Osteoblast (primary cell): ENCODE results near the gene PDCD1LG2. TPM values are rescaled to one million over a fixed set of nuclear protein-coding genes. Genes with fewer than 3 reads are reported as not detected.
A peak's percentile ranks its signal among the peaks of the same experiment; 100 is the strongest.

ENCODE experiments used
- DNase-seq: peaks from one replicate; pipeline ENCODE4 v3.0.0; 2011; ENCODE audit warnings: low spot score, mixed read lengths; ENCODE audit not compliant: insufficient read length; ENCODE audit errors: missing footprints
- H2AFZ ChIP-seq: 2 replicates; pipeline ENCODE4 v1.6.0; 2011; ENCODE audit warnings: mild to moderate bottlenecking, low read length
- H3K27ac ChIP-seq: 2 replicates; pipeline ENCODE4 v1.5.1; 2011; ENCODE audit warnings: mild to moderate bottlenecking, low read depth, low read length, moderate library complexity
- H3K27me3 ChIP-seq: 2 replicates; pipeline ENCODE4 v1.6.0; 2012; ENCODE audit warnings: mild to moderate bottlenecking, control low read depth, inconsistent platforms, low read length, moderate library complexity; ENCODE audit not compliant: insufficient read depth
- H3K36me3 ChIP-seq: 2 replicates; pipeline ENCODE4 v1.5.1; 2011; ENCODE audit warnings: mild to moderate bottlenecking, low read length, control low read depth, moderate library complexity; ENCODE audit not compliant: insufficient read depth
- H3K4me1 ChIP-seq: 2 replicates; pipeline ENCODE4 v1.5.1; 2011; ENCODE audit warnings: mild to moderate bottlenecking, low read length, control low read depth, moderate library complexity; ENCODE audit not compliant: insufficient read depth
- H3K4me2 ChIP-seq: 2 replicates; pipeline ENCODE4 v1.6.0; 2011; ENCODE audit warnings: mild to moderate bottlenecking, low read length; ENCODE audit not compliant: insufficient read depth
- H3K4me3 ChIP-seq: fragments of 200-600 bp; sonication (generic); 3 replicates; pipeline ENCODE4 v1.5.1; 2012; ENCODE audit warnings: mild to moderate bottlenecking, low read length, inconsistent platforms; ENCODE audit not compliant: insufficient read depth
- H3K79me2 ChIP-seq: 2 replicates; pipeline ENCODE4 v1.6.0; 2012; ENCODE audit warnings: mild to moderate bottlenecking, low read length, control low read depth, inconsistent platforms; ENCODE audit not compliant: insufficient read depth
- H3K9me3 ChIP-seq: 2 replicates; pipeline ENCODE4 v1.5.1; 2011; ENCODE audit warnings: low read depth, low read length, control low read depth
- H4K20me1 ChIP-seq: 2 replicates; pipeline ENCODE4 v1.6.0; 2012; ENCODE audit warnings: mild to moderate bottlenecking, low read length, control low read depth; ENCODE audit not compliant: insufficient read depth
- CTCF ChIP-seq: IDR thresholded peaks from 2 replicates; pipeline ENCODE4 v1.5.1; 2011; ENCODE audit warnings: mild to moderate bottlenecking, low read depth, low read length, moderate library complexity; ENCODE audit errors: extremely low read depth
- total RNA-seq: library from RNA; depleted of rRNA; stranded (reverse); fragments of >200 nt; gene quantifications from 2 replicates; pipeline ENCODE4 v1.2.3, GENCODE V29; 2012

Gene PDCD1LG2
- total RNA-seq, 1 donor = 4.7 TPM

GRCh38 chr9:5514617-5515260, 4.4 kb downstream of the PDCD1LG2 start:
- TF ChIP-seq CTCF = no peak
- Histone ChIP-seq H3K4me1 (peaks cover 57% of the 10 kb centered on the region), H3K27me3 (no peaks in the 10 kb centered on the region), H3K27ac (no peak overlapping the region), H3K4me3 (no peak overlapping the region), H2AFZ (no peak overlapping the region), H3K36me3 (no peaks in the 10 kb centered on the region), H3K79me2 (peaks cover 71% of the 10 kb centered on the region), H3K9me3 (no peaks in the 10 kb centered on the region), H3K4me2 (no peak overlapping the region), H4K20me1 (no peaks in the 10 kb centered on the region)
- DNase-seq = no peak

GRCh38 chr9:5515261-5515650, 4.9 kb downstream of the PDCD1LG2 start:
- Histone ChIP-seq H3K27ac (no peak overlapping the region), H3K36me3 (no peaks in the 10 kb centered on the region), H3K79me2 (peaks cover 77% of the 10 kb centered on the region), H3K4me3 (no peak overlapping the region), H3K27me3 (no peaks in the 10 kb centered on the region), H3K4me2 (no peak overlapping the region), H4K20me1 (no peaks in the 10 kb centered on the region), H2AFZ (no peak overlapping the region), H3K4me1 (peaks cover 52% of the 10 kb centered on the region), H3K9me3 (no peaks in the 10 kb centered on the region)
- no peak for DNase-seq
- TF ChIP-seq CTCF = no peak

- H3K4me1 ChIP-seq = peaks cover 38% of the 10 kb centered on the region
- H3K4me2 ChIP-seq = no peak overlapping the region
- no peaks in the 10 kb centered on the region for H3K36me3 ChIP-seq
- no peak overlapping the region for H2AFZ ChIP-seq
- H3K27ac ChIP-seq = no peak overlapping the region
- no peak for DNase-seq
- no peak for TF ChIP-seq CTCF
- peaks cover 82% of the 10 kb centered on the region for H3K79me2 ChIP-seq
- no peak overlapping the region for H3K4me3 ChIP-seq
- no peaks in the 10 kb centered on the region for H4K20me1 ChIP-seq
- no peaks in the 10 kb centered on the region for H3K27me3 ChIP-seq
- no peaks in the 10 kb centered on the region for H3K9me3 ChIP-seq
These were observed 6.3 kb downstream of the PDCD1LG2 start for GRCh38 chr9:5516453-5517220.

- Histone ChIP-seq H3K27me3 (no peaks in the 10 kb centered on the region), H3K4me2 (peak overlapping the region; percentile 35), H3K4me3 (no peak overlapping the region), H3K9me3 (no peaks in the 10 kb centered on the region), H3K27ac (no peak overlapping the region), H2AFZ (no peak overlapping the region), H4K20me1 (no peaks in the 10 kb centered on the region), H3K4me1 (peaks cover 21% of the 10 kb centered on the region), H3K79me2 (peaks cover 74% of the 10 kb centered on the region), H3K36me3 (peaks cover 2% of the 10 kb centered on the region)
- no peak for TF ChIP-seq CTCF
- DNase-seq = peak; percentile 76
These were observed 8.0 kb downstream of the PDCD1LG2 start for GRCh38 chr9:5518171-5518936.
